NCI-H2171 (cell line): ENCODE data around the gene ETHE1.

ENCODE experiments used
- DNase-seq: peaks from one replicate; lab custom pipeline; 2025; lab: John Stamatoyannopoulos, UW

ETHE1 gene

GRCh38 chr19:43464134-43464775 lies 62.7 kb downstream of the ETHE1 start:
- DNase-seq, result peak; percentile 14

GRCh38 chr19:43463381-43464133 lies 63.4 kb downstream of the ETHE1 start:
- peak; percentile 90 for DNase-seq

DNA sequence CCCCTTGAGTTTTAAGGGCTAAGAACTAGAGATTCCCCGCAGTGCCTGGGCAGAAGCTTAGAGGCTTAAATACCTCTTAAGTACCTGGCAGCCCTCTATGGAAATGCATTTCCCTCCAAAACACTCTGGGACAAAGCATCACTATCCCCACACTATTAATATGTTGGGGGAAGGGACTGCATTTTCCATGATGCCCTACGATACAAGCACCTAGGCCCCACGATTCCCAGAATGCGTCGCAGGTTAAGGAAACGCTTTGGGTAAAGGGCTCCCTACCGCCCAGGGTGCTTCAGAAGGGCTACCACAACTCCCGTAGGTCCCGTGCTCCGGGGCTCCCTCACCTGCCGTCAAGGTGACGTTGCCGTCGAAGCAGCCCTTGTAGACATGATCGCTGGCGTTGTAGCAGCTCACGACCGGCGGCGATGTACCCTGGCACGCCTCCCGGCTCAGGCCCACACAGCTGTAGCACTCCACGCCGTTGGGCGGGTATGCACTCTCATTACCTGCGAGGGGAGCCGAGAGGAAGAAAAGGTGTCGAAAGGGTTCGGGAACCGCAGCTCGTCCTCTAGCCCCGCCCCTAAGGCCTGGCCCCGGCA lies 64.1 kb downstream of the ETHE1 start:
- DNase-seq, result no peak

DNA sequence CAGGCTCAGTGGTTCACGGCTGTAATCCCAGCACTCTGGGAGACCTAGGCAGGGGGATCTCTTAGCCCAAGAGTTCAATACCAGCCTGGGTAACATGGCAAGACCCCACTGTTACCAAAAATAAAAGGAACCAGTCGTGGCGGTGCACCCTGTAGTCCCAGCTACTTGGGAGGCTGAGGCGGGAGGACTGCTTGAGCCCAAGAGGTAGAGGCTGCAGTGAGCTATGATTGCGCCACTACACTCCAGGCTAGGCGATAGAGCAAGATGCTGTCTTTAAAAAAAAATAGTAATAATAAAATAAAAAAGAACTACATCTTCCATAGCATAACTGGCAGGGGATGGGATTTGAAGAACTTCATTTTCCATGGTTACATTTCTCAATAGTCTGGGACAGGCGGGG lies 64.6 kb downstream of the ETHE1 start:
- no peak for DNase-seq

- DNase-seq, result no peak
Observed at GRCh38 chr19:43461303-43461702, 65.7 kb downstream of the ETHE1 start.

DNA sequence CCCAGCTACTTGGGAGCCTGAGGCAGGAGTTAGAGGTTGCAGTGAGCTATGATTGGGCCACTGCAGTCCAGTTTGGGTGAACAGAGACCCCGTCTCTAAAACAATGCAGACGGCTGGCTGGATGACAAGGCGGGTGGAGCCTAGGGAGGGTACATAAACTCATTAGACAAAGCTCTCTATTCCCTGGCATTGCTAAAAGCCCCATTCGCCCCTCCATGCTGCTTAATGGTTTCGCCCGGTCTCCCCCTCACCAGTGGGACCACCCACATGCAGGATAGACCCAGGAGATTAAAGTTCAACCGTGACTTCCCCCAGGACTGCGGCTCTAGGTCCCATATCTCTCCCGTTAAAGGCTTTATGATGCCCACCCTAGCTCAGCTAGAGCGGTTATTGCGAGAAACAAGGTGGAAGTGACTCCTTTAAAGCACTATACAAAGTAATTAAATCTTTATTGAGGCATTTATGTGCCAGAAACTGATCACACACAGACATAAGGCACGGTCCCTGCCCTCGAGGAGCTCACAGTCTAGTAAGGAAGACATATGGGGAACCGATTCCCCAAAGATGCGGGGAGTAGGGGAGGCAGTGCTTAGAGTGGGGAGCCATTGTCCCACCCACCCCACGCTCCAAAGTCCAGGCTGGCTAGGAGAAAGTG lies 66.5 kb downstream of the ETHE1 start:
- DNase-seq, result no peak

DNA sequence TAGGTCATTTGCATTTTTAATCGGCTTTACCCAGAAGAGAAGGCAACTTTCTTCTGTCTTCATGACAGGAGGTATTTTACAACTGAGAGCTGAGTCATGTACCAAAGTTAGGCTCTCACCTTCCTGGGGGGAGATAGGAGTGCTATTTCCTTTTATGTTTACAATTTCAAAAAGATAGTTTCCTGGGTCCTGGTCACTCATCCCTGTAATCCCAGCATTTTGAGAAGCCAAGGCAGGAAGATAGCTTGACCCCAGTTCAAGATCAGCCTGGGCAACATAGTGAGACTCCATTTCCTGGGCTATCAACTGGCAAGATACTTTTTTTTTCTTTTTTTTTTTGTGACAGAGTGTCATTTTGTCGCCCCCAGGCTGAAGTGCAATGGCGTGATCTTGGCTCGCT lies 69.2 kb downstream of the ETHE1 start:
- DNase-seq, result no peak
